GM13976 (cell line): ENCODE measurements around the gene ST8SIA6.

Source experiments
- DNase-seq: peaks from one replicate; pipeline ENCODE4 v3.0.0; 2012; ENCODE audit warnings: low spot score
- in situ Hi-C: fragments of 300-500 bp; cut with MboI; formaldehyde crosslinking; loops from one replicate; pipeline ENCODE4 v1.12.0; 2022; ENCODE audit warnings: low sequenced_read_pairs, mixed read lengths, inconsistent platforms; ENCODE audit not compliant: unreplicated experiment
- TF ChIP-seq, protein P1 (sequence below): IDR thresholded peaks from 2 replicates; pipeline ENCODE4 v1.5.1; 2012; ENCODE audit warnings: borderline replicate concordance, mild to moderate bottlenecking; ENCODE audit not compliant: insufficient read depth; ENCODE audit errors: extremely low read depth, missing control alignments, control extremely low read depth

Gene ST8SIA6

DNA sequence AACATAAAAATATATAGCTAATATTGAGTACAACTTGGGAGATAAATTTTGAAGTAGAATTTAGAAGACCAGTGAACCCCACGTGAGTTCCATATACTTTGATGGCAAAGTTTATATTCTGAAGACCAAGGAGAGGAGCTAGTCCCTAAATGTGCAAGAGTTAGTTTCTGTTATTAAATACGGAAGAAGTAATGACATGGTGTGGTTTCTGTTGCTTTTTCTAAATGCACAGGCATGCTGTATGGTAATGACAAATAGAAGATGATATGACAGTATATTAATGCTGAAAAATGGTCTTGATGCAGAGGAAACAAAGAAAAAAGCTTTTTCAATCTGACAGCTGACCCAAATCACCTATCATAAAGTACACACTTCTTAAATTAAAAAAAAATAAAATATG lies 101.8 kb downstream of the ST8SIA6 start:
- TF ChIP-seq, protein P1, sequence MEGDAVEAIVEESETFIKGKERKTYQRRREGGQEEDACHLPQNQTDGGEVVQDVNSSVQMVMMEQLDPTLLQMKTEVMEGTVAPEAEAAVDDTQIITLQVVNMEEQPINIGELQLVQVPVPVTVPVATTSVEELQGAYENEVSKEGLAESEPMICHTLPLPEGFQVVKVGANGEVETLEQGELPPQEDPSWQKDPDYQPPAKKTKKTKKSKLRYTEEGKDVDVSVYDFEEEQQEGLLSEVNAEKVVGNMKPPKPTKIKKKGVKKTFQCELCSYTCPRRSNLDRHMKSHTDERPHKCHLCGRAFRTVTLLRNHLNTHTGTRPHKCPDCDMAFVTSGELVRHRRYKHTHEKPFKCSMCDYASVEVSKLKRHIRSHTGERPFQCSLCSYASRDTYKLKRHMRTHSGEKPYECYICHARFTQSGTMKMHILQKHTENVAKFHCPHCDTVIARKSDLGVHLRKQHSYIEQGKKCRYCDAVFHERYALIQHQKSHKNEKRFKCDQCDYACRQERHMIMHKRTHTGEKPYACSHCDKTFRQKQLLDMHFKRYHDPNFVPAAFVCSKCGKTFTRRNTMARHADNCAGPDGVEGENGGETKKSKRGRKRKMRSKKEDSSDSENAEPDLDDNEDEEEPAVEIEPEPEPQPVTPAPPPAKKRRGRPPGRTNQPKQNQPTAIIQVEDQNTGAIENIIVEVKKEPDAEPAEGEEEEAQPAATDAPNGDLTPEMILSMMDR, result no peak
- in situ Hi-C loops, result no loop called here
- DNase-seq, result no peak

DNA sequence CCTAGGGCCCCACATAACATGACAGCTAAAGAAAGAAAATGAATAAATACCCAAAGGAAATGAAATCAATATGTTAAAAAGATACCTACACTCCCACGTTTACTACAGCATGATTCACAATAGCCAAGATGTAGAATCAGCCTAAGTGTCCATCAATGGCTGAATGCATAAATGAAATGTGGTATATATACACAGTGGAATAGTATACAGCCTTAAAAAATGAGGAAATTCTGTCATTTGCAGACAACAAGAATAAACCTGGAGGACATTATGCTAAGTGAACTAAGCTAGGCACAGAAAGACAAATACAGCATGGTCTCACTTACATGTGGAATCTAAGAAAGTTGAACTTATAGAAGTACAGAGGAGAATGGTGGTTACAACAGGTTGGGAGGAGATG lies 102.9 kb downstream of the ST8SIA6 start:
- no peak for DNase-seq
- TF ChIP-seq, protein P1, result no peak
- in situ Hi-C loops, result no loop called here

DNA sequence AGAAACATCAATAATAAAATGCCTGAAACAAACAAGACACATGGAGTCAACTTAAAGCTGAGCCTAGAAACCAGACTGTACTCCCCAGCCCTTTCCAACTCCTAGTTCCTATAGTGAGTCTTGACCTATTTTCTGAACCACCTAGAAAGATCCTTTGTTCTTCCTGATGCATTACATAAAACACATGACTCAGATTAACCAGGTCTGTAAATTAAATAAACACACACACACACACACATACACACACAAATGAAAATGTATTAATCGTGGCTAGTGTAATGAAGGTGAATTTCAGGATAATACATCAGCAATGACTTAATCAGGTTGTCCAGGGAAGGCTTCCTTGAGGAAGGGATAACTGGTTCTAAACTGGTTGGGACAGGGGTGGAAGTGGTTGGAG lies 104.7 kb downstream of the ST8SIA6 start:
- DNase-seq, result no peak
- in situ Hi-C loops, result no loop called here
- TF ChIP-seq, protein P1, result no peak

DNA sequence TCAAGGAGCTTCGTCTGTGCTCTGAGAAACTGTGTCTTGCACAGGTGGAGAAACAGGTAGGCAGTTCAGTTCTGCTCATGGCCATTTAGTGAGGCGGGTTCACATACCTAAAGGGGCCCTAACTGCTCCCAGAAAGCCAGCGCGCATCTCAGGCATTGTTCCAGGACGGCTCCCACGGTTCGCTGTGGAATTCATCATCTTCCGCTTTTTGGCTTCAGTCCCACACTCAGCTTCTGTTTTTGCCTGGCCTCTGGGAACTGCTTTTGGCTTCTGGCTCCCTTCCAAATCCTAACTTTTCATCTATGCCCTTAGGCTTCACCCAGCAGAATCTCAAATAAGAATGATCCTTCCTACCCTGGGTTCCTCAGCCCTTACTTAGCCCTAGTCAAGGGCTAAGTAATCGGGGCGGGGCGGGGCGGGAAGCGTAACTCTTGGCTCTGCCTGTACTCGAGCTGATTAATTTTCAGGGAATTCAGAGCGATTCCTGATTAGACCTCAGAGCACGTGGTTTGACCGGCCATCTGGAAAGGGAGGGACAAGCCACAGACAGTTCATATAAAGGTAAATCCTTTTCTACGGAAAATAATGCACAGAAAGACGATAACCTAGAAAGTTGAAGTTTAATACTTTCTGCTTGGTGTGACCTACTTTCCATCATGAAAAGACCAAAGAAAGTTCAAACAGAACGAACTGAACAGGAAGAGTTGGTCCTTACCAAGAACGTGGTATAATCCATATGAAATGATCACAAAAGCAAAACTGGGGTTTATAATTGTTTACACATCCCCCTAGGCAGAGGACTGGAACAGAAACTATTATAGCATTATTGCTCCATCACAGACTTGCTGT lies 105.7 kb downstream of the ST8SIA6 start:
- TF ChIP-seq, protein P1, result no peak
- no peak for DNase-seq
- in situ Hi-C loops, result no loop called here

DNA sequence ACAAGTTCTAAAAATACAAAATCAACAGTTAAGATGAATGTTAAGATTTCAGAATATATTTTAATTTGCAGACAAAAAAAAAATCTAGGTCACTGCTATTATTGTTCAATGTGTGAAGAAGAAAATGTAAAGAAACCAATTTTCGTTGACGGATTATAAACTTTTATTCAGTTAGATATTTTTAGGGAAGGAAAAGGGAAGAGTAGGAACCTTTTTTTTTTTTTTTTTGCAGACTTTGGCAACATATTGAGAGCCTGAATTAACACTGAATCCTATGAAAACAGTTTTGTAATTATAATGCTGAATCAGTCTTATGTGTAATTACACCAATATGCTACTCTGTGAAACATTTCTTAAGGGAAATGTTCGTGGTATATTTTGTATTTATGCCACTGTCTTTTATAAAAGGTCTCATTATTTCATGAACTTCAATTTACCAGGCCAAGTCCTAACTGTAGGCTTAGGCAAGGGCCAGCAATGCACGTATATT lies 106.3 kb downstream of the ST8SIA6 start:
- DNase-seq, result no peak
- in situ Hi-C loops, result no loop called here
- TF ChIP-seq, protein P1, result no peak

DNA sequence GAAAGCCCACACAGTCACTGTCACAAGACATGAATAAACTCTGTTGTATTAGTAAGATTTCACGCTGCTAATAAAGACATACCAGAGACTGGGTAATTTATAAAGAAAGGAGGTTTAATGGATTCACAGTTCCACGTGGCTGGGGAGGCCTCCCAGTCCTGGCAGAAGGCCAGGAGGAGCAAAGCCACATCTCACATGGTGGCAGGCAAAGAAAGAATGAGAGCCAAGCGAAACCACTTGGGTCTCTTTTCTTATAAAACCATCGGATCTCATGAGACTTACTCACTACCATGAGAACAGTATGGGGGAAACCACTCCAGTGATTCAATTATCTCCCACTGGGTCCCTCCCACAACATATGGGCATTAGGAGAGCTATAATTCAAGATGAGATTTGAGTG lies 110.2 kb downstream of the ST8SIA6 start:
- TF ChIP-seq, protein P1, result no peak
- no peak for DNase-seq
- in situ Hi-C loops, result no loop called here
